HepG2 (cell line): ENCODE data around the gene ZNF428. TPM values are rescaled to one million over a fixed set of nuclear protein-coding genes. Genes with fewer than 3 reads are reported as not detected.
A peak's percentile ranks its signal among the peaks of the same experiment; 100 is the strongest.

ENCODE experiments used
- ATAC-seq: fragments of 200-7000 bp; cut with Tn5 transposase; 3 replicates; pipeline ENCODE4 v1.9.1; 2020; ENCODE audit warnings: mild to moderate bottlenecking, moderate library complexity
- BruUV-seq: library from RNA; stranded (reverse); fragments of 400-500 nt; replicated peaks from 2 replicates; lab custom pipeline; 2021; lab: Mats Ljungman, UMichigan
- CTCF ChIA-PET: fragments of 300-600 bp; formaldehyde crosslinking; extraction: SDS; loops from one replicate; lab custom pipeline; 2021; ENCODE audit warnings: low total read pairs, inconsistent platforms, low intra/inter-chr PET ratio; lab: Yijun Ruan, JAX
- POLR2A ChIA-PET: fragments of 350-600 bp; sonication (Branson Sonifier 250); formaldehyde crosslinking; loops from one replicate; lab custom pipeline; 2020; ENCODE audit warnings: antibody characterized with exemption, inconsistent platforms; lab: Yijun Ruan, JAX
- DNase-seq: peaks from one replicate; pipeline ENCODE4 v3.0.0-alpha.2; 2015; ENCODE audit warnings: low spot score
- FAIRE-seq: peaks from 3 replicates; lab custom pipeline; 2011; peaks lifted over from hg19 to GRCh38; lab: Jason Lieb, UNC
- H2AFZ ChIP-seq: one replicate; pipeline ENCODE4 v1.6.1; 2011; ENCODE audit warnings: low read length, inconsistent platforms
- H3K27ac ChIP-seq: fragments of 300-600 bp; 3 replicates; pipeline ENCODE4 v1.8.0; 2011; ENCODE audit warnings: mixed run types, mild to moderate bottlenecking, mixed read lengths, low read length, inconsistent platforms; ENCODE audit not compliant: insufficient read depth; ENCODE audit errors: extremely low read length
- H3K27me3 ChIP-seq, 2 experiments: fragments of 200-600 bp in 1 of 2; 2 replicates in 1 of 2; 3 replicates in 1 of 2; pipeline versions ENCODE4 v1.6.0 to v1.8.0; 2011; ENCODE audit warnings: low read length in 2 of 2, mild to moderate bottlenecking in 2 of 2, moderate library complexity in 2 of 2, inconsistent platforms in 1 of 2; ENCODE audit not compliant: insufficient read depth in 2 of 2, control insufficient read depth in 1 of 2
- H3K36me3 ChIP-seq, 2 experiments: fragments of 200-600 bp in 1 of 2; replicated peaks in 1 of 2; 2 replicates in 1 of 2; 3 replicates in 1 of 2; pipeline versions ENCODE4 v1.5.1 to v1.8.0; 2011; ENCODE audit warnings: low read length in 2 of 2, inconsistent platforms in 1 of 2; ENCODE audit not compliant: insufficient read depth in 2 of 2, control insufficient read depth in 1 of 2
- H3K4me1 ChIP-seq: 2 replicates; pipeline ENCODE4 v1.5.1; 2012; ENCODE audit warnings: low read length, inconsistent platforms; ENCODE audit not compliant: insufficient read depth
- H3K4me2 ChIP-seq: 2 replicates; pipeline ENCODE4 v1.6.0; 2011; ENCODE audit warnings: low read depth, low read length, inconsistent platforms
- H3K4me3 ChIP-seq, 3 experiments: fragments of 200-600 bp in 1 of 3; sonication (generic), shearing (Covaris generic) in 1 of 3; replicated peaks in 1 of 3; 2 replicates each; pipeline ENCODE4 v1.5.1; 2011 to 2016; ENCODE audit warnings: low read length in 3 of 3, inconsistent platforms in 2 of 3, low read depth in 2 of 3, mild to moderate bottlenecking in 2 of 3, control low read depth in 1 of 3, mixed read lengths in 1 of 3; ENCODE audit not compliant: insufficient read depth in 1 of 3
- H3K79me2 ChIP-seq: one replicate; pipeline ENCODE4 v1.6.1; 2011; ENCODE audit warnings: low read length, inconsistent platforms; ENCODE audit not compliant: insufficient read depth
- H3K9ac ChIP-seq: 2 replicates; pipeline ENCODE4 v1.6.0; 2011; ENCODE audit warnings: mild to moderate bottlenecking, low read depth, low read length, inconsistent platforms; ENCODE audit not compliant: insufficient read depth
- H3K9me3 ChIP-seq: 2 replicates; pipeline ENCODE4 v1.5.1; 2012; ENCODE audit warnings: mild to moderate bottlenecking, low read length
- H4K20me1 ChIP-seq: 2 replicates; pipeline ENCODE4 v1.6.0; 2011; ENCODE audit warnings: inconsistent platforms, mild to moderate bottlenecking, low read length, moderate library complexity; ENCODE audit not compliant: insufficient read depth
- ADNP ChIP-seq: sonication (generic); formaldehyde crosslinking; IDR thresholded peaks from 2 replicates; pipeline ENCODE4 v1.4.0; 2020; ENCODE audit warnings: missing genetic modification reagents
- FOXO4 ChIP-seq: sonication (generic); formaldehyde crosslinking; conservative IDR thresholded peaks from 2 replicates; pipeline ENCODE4 v1.8.1; 2023; ENCODE audit warnings: missing genetic modification reagents
- FOXP1 ChIP-seq, 2 experiments: fragments of 450-650 bp in 1 of 2; IDR thresholded peaks; 2 replicates each; pipeline ENCODE4 v1.6.1; 2017 to 2018; ENCODE audit warnings: antibody characterized with exemption in 1 of 2
- HES4 ChIP-seq: sonication (generic); formaldehyde crosslinking; IDR thresholded peaks from 2 replicates; pipeline ENCODE4 v1.9.0; 2021; ENCODE audit warnings: mild to moderate bottlenecking, missing genetic modification reagents, borderline replicate concordance
- LRRFIP1 ChIP-seq: sonication (generic); formaldehyde crosslinking; conservative IDR thresholded peaks from 2 replicates; pipeline ENCODE4 v1.4.0; 2020; ENCODE audit warnings: missing genetic modification reagents
- MAZ ChIP-seq, 2 experiments: sonication (generic) in 1 of 2; formaldehyde crosslinking in 1 of 2; IDR thresholded peaks; 2 replicates each; pipeline versions ENCODE4 v1.5.0 to v1.6.1; 2012 to 2020; ENCODE audit warnings: low read depth in 2 of 2, mild to moderate bottlenecking in 2 of 2, borderline replicate concordance in 1 of 2, improper control_type of control experiment in 1 of 2, low read length in 1 of 2, missing genetic modification reagents in 1 of 2, moderate library complexity in 1 of 2
- NR2C2 ChIP-seq: sonication (generic); formaldehyde crosslinking; IDR thresholded peaks from 2 replicates; pipeline ENCODE4 v1.4.0; 2020; ENCODE audit warnings: missing genetic modification reagents, mild to moderate bottlenecking, moderate library complexity, borderline replicate concordance
- XBP1 ChIP-seq: sonication (generic); formaldehyde crosslinking; IDR thresholded peaks from 2 replicates; pipeline ENCODE4 v1.5.0; 2020; ENCODE audit warnings: missing genetic modification reagents
- ZFP91 ChIP-seq: sonication (generic); formaldehyde crosslinking; IDR thresholded peaks from 2 replicates; pipeline ENCODE4 v1.9.0; 2022; ENCODE audit warnings: missing genetic modification reagents, mild to moderate bottlenecking, borderline replicate concordance
- ZNF574 ChIP-seq: sonication (generic); formaldehyde crosslinking; IDR thresholded peaks from 2 replicates; pipeline ENCODE4 v1.4.0; 2020; ENCODE audit warnings: missing genetic modification reagents
- ZNF7 ChIP-seq: IDR thresholded peaks from 2 replicates; pipeline ENCODE4 v1.6.1; 2016; ENCODE audit warnings: missing biosample characterization, missing genetic modification reagents
- ZNF772 ChIP-seq: sonication (generic); formaldehyde crosslinking; IDR thresholded peaks from 2 replicates; pipeline ENCODE4 v1.5.0; 2020; ENCODE audit warnings: mild to moderate bottlenecking, missing genetic modification reagents
- ZSCAN9 ChIP-seq: IDR thresholded peaks from 2 replicates; pipeline ENCODE4 v1.6.1; 2016; ENCODE audit warnings: borderline replicate concordance
- WGBS: methylation state at CpG from one replicate; pipeline ENCODE4 v1.1.6; 2017; ENCODE audit warnings: low lambda C conversion rate; 5-methylcytosine and 5-hydroxymethylcytosine counted together
- in situ Hi-C: cut with HindIII; loops from 2 replicates; pipeline ENCODE4 v1.10.0; 2017; ENCODE audit warnings: low pct_unique_long_range_greater_than_20kb; ENCODE audit not compliant: extremely low pct_ligation_motif_present
- intact Hi-C: fragments of 100-400 bp; cut with micrococcal nuclease; formaldehyde crosslinking; loops from one replicate; pipeline ENCODE4 v1.10.0; 2022; ENCODE audit not compliant: unreplicated experiment
- polyA plus RNA-seq, 8 experiments: library from polyadenylated mRNA; depleted of rRNA in 3 of 8; stranded (reverse) in 7 of 8; unstranded in 1 of 8; fragments of >200 nt; fragmentation: Illumina TruSeq in 4 of 8; extraction: Trizol in 4 of 8; gene quantifications; 2 replicates each; pipeline versions ENCODE4 v1.2.1 to v1.2.3, GENCODE V29; 2011 to 2016; ENCODE audit warnings: low read depth in 4 of 8, missing spikeins in 1 of 8, mixed read lengths in 1 of 8; ENCODE audit not compliant: insufficient read depth in 1 of 8
- total RNA-seq, 5 experiments: library from RNA; depleted of rRNA; stranded (reverse); fragments of >200 nt; fragmentation: Illumina TruSeq; extraction: Trizol; gene quantifications; 2 replicates each; pipeline ENCODE4 v1.2.3, GENCODE V29; 2016; ENCODE audit warnings: low read depth in 1 of 5

ZNF428 gene
- total and polyA plus RNA-seq, 2 of the 13 experiments (the other 11 are each of a cell fraction or from before 2014, with no cell fraction given): 10.4 to 26.9 TPM

GRCh38 chr19:43634506-43634871 is 15.1 kb upstream of the ZNF428 start:
- Histone ChIP-seq H3K4me1 (peaks cover 57% of the 10 kb centered on the region), H3K9me3 (no peaks in the 10 kb centered on the region), H4K20me1 (no peaks in the 10 kb centered on the region), H3K9ac (peak overlapping the region; percentile 87), H3K27ac (peak overlapping the region; percentile 90), H3K79me2 (no peaks in the 10 kb centered on the region), H3K4me3 (peak overlapping the region; percentile 61 to 76 (median 67)), H3K36me3 (no peaks in the 10 kb centered on the region), H3K4me2 (peak overlapping the region; percentile 92), H2AFZ (no peak overlapping the region), H3K27me3 (no peaks in the 10 kb centered on the region)
- in situ Hi-C loops (no loop called here), intact Hi-C loops (loop anchor here (2.0 kb wide), 1 partner anchor 16 kb away; the partner anchor contains the start of gene ZNF428)
- no peak for TF ChIP-seq LRRFIP1 (CRISPR knock-in tag)
- TF ChIP-seq ZNF7 (CRISPR knock-in tag): no peak
- peak; percentile 95 for TF ChIP-seq ZFP91 (CRISPR knock-in tag)
- TF ChIP-seq ADNP (CRISPR knock-in tag): no peak
- TF ChIP-seq XBP1 (CRISPR knock-in tag): no peak
- TF ChIP-seq FOXO4 (CRISPR knock-in tag): no peak
- TF ChIP-seq MAZ (IDR thresholded peaks at IDR 0.05; ENCODE audit: borderline replicate concordance, low read depth, low read length): no peak
- no peak for TF ChIP-seq MAZ (CRISPR knock-in tag; IDR thresholded peaks at IDR 0.05; ENCODE audit: low read depth)
- no peak for TF ChIP-seq NR2C2 (CRISPR knock-in tag)
- 0 out of 2 replicates have a peak, but pooled peaks have one; percentile 1 for TF ChIP-seq ZNF574
- TF ChIP-seq ZNF772: 0 out of 2 replicates have a peak, but pooled peaks have one; percentile 20
- no peak for TF ChIP-seq FOXP1 (IDR thresholded peaks at IDR 0.05)
- TF ChIP-seq FOXP1 (CRISPR knock-in tag; IDR thresholded peaks at IDR 0.05): no peak
- TF ChIP-seq HES4 (CRISPR knock-in tag): no peak
- no peak for TF ChIP-seq ZSCAN9 (CRISPR knock-in tag)
- 24% methylated on average over 4 of the region's 5 CpGs for WGBS
- peak; percentile 56 for ATAC-seq
- DNase-seq: no peak
- ChIA-PET POLR2A (interaction anchor here (0.6 to 2.3 kb wide), 6 partner anchors 10 to 171 kb away, joined by 3 to 20 read pairs (median 6); partner anchors contain the start of genes IRGQ and ZNF576), CTCF (no interaction called here)
- FAIRE-seq: no peak
- TSS peak; percentile 40 for BruUV-seq
